DND-41 (cell line): ENCODE results near the gene AREG.

Experiments used
- EZH2 ChIP-seq: IDR thresholded peaks from 3 replicates; pipeline ENCODE4 v1.6.1; 2012; ENCODE audit warnings: borderline replicate concordance, low read depth, mild to moderate bottlenecking, moderate library complexity, low read length, inconsistent platforms; ENCODE audit not compliant: severe bottlenecking
- TF ChIP-seq, protein P1 (sequence below): IDR thresholded peaks from 2 replicates; pipeline ENCODE4 v1.5.1; 2012; ENCODE audit warnings: borderline replicate concordance, low read length, moderate library complexity, mild to moderate bottlenecking; ENCODE audit not compliant: poor library complexity, severe bottlenecking; ENCODE audit errors: extremely low read depth

- TF ChIP-seq, protein P1, sequence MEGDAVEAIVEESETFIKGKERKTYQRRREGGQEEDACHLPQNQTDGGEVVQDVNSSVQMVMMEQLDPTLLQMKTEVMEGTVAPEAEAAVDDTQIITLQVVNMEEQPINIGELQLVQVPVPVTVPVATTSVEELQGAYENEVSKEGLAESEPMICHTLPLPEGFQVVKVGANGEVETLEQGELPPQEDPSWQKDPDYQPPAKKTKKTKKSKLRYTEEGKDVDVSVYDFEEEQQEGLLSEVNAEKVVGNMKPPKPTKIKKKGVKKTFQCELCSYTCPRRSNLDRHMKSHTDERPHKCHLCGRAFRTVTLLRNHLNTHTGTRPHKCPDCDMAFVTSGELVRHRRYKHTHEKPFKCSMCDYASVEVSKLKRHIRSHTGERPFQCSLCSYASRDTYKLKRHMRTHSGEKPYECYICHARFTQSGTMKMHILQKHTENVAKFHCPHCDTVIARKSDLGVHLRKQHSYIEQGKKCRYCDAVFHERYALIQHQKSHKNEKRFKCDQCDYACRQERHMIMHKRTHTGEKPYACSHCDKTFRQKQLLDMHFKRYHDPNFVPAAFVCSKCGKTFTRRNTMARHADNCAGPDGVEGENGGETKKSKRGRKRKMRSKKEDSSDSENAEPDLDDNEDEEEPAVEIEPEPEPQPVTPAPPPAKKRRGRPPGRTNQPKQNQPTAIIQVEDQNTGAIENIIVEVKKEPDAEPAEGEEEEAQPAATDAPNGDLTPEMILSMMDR, result no peak
- no peak for TF ChIP-seq EZH2
Measured at GRCh38 chr4:74475091-74475800, 30.3 kb downstream of the AREG start.
